Measurements from ENCODE around the gene SLC22A14. TPM values are rescaled to one million over a fixed set of nuclear protein-coding genes. Genes with fewer than 3 reads are reported as not detected.
"Not testable (repeated sequence)": the region's sequence is repeated elsewhere in the genome, so short reads cannot be mapped to it uniquely, and the experiment has no call there.

Gene SLC22A14
- total RNA-seq, 1 experiment from 2014 or later = not detected

- DNase-seq (ENCODE audit: low read depth, low spot score) = peak; percentile 40
- in situ Hi-C loops (cut with HindIII; ENCODE audit: low pct_unique_long_range_greater_than_20kb, low sequenced_read_pairs) = no loop called here
Measured at GRCh38 chr3:38297947-38298711, 16.0 kb downstream of the SLC22A14 start.

DNA sequence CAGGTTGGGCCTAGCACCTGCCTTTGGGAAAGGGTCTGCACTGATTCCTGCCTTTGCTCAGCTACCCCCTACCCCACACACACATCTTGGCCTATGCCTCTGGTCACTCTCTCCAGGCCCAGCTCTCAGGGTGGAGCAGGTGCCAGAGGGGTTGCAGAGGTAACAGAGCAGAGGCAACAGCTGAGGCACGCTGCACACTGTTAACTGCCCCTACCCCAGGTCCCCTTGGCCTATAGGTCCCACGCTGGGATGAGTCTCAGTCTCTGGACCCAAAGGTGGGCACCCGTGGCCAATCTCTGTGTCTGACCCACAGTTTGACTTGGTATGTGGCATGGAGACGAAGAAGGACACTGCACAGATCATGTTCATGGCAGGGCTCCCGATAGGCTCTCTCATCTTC, 24.8 kb downstream of the SLC22A14 start:
- in situ Hi-C loops (cut with HindIII; ENCODE audit: low pct_unique_long_range_greater_than_20kb, low sequenced_read_pairs) = no loop called here
- no peak for DNase-seq (ENCODE audit: low read depth, low spot score)

DNA sequence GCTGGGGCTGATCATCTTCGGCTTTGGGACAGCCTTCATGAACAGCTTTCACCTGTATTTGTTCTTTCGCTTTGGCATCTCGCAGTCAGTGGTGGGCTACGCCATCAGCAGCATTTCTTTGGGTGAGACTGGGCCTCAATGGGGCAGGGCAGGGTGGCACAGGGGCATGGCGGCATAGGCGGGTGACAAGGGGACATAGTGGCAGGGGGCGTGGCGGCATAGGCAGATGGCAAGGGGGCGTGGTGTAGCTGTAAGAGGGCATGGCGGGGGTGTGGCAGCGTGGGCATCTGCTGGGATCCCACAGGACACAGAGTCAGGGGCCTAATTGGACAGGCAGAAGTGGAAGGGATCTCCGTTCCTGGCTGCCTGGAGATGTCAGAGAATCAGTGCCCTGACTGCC, 25.5 kb downstream of the SLC22A14 start:
- DNase-seq (ENCODE audit: low read depth, low spot score) = no peak
- in situ Hi-C loops (cut with HindIII; ENCODE audit: low pct_unique_long_range_greater_than_20kb, low sequenced_read_pairs) = no loop called here

DNA sequence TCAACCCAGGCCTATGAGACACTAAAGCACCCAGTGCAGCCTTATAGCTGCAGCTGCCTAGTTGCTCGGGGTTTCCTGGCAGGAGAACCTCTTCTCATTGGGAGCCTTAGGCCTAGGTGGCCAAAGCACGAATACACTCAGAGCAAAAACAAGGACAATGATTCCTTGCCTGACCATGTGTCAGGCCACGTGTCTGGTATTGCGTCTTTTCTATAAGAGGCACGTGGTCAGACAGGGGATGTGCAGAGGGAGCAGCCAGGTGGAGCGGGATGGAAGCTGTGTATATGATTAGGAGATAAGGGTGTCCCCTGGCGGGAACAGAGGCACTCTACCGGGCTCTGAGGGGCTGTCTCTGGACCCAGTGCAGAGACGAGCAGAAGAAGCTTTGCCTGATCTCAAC, 26.4 kb downstream of the SLC22A14 start:
- in situ Hi-C loops (cut with HindIII; ENCODE audit: low pct_unique_long_range_greater_than_20kb, low sequenced_read_pairs) = no loop called here
- DNase-seq (ENCODE audit: low read depth, low spot score) = no peak

- in situ Hi-C loops (cut with HindIII; ENCODE audit: low pct_unique_long_range_greater_than_20kb, low sequenced_read_pairs) = no loop called here
- no peak for DNase-seq (ENCODE audit: low read depth, low spot score)
Measured at GRCh38 chr3:38311476-38311875, 29.4 kb downstream of the SLC22A14 start.

DNA sequence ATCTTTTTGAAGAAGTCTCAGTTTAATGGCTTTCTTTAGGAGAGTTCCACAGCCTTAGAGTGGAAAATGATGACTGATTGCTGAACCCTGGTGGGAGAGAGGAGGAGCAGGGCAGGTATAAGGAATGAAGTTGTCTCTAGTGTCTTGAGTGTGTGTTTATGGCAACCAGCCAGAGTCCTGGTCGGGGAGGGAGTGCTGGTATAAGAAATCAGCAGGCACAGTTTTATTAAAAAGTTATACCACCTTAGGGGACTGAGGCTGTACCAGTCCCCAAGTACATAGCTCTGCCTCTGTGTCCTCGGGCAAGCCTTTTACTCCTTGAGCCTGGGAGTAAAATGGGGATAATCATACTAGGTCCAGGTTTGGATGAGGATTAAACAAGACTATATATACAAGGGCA, 29.8 kb downstream of the SLC22A14 start:
- no peak for DNase-seq (ENCODE audit: low read depth, low spot score)
- in situ Hi-C loops (cut with HindIII; ENCODE audit: low pct_unique_long_range_greater_than_20kb, low sequenced_read_pairs) = no loop called here

- DNase-seq (ENCODE audit: low read depth, low spot score) = no peak
- in situ Hi-C loops (cut with HindIII; ENCODE audit: low pct_unique_long_range_greater_than_20kb, low sequenced_read_pairs) = no loop called here
Measured at GRCh38 chr3:38312356-38312755, 30.3 kb downstream of the SLC22A14 start.

GRCh38 chr3:38313263-38313662, 31.2 kb downstream of the SLC22A14 start:
- no peak for DNase-seq (ENCODE audit: low read depth, low spot score)
- in situ Hi-C loops (cut with HindIII; ENCODE audit: low pct_unique_long_range_greater_than_20kb, low sequenced_read_pairs) = no loop called here

DNA sequence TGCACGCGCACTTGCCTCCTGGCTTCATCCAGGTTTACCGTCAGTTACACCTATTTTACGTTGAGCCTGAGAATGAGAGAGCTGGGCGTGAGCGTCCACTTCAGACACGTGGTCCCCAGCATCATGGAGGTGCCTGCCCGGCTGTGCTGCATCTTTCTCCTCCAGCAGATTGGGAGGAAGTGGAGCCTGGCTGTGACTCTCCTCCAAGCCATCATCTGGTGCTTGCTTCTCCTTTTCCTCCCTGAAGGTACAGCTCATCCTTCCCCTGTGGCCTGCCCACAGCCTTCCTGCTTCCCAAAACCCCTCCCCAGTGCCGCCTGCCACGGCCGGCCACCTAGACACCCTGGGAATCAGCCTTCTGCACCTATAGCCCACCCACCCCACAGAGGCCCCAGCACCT, 31.6 kb downstream of the SLC22A14 start:
- DNase-seq (ENCODE audit: low read depth, low spot score) = no peak

GRCh38 chr3:38314112-38314763, 32.1 kb downstream of the SLC22A14 start:
- DNase-seq (ENCODE audit: low read depth, low spot score) = no peak
- in situ Hi-C loops (cut with HindIII; ENCODE audit: low pct_unique_long_range_greater_than_20kb, low sequenced_read_pairs) = no loop called here

More for the DNA sequence above, 31.6 kb downstream of the SLC22A14 start:
- in situ Hi-C loops (cut with HindIII; ENCODE audit: low pct_unique_long_range_greater_than_20kb, low sequenced_read_pairs) = no loop called here

DNA sequence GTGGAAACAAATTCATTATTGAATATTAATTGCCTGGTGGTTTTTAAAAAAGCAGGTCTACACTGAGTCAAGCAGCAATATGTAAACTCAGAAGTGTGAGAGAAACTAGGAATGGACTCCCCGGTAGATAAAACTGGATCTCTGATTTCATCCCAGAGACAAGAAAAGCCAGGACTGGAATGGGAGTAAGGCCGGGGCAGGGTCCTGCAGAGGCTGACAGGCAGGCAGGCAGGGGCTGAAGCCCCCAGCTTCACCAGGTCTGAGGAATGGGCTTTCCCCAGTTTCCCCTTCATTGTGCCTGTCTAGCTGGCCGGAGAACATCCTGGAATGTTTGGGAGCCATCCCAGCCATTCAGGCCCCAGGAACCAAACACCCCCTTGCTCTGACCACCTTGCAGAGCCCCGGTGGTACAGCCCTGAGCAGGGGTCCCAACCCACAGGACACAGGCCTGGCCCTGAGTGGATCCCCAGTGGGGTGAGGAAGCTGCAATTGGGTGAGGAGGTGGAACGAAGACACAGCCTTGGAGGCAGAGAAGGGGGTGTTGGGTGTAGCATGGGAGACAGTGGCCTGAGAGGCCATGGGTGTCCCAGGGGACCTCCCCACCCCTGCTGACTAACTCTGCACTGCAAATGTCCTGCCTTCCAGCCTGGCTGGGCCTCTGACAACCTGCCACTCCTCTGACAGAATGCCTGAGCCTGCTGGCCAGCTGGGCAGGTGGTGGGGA, 32.8 kb downstream of the SLC22A14 start:
- in situ Hi-C loops (cut with HindIII; ENCODE audit: low pct_unique_long_range_greater_than_20kb, low sequenced_read_pairs) = no loop called here
- no peak for DNase-seq (ENCODE audit: low read depth, low spot score)

DNA sequence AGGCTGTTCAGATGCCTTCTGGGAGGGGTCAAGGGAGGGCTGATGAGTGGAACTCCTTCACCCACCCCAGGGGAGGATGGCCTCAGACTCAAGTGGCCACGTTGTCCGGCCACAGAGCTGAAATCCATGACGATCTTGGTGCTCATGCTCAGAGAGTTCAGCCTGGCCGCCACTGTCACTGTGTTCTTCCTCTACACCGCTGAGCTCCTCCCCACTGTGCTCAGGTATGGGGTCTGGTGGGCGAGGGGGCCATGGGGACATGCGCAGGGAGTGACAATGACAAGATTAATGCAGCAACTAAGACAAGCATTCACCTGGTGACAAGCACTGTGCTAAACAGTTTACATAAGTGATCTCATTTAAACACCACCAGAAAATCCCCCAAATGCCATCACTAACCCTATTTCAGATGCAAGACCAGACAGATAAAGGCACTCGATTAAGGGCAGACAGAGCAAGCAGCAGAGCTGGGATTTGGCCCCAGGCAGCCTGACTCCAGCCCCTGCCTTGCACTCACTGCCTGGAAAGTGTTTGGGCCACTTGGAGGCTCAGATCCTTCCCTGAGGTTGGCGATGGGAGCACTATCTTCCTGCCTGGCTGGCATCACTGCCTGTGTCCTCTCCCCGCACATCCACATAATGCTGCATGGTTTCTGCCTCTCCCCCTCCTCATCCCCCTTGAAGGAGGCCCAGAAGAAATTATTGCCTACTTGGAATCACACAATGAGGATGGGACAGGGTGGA, 33.6 kb downstream of the SLC22A14 start:
- in situ Hi-C loops (cut with HindIII; ENCODE audit: low pct_unique_long_range_greater_than_20kb, low sequenced_read_pairs) = no loop called here
- DNase-seq (ENCODE audit: low read depth, low spot score) = no peak

DNA sequence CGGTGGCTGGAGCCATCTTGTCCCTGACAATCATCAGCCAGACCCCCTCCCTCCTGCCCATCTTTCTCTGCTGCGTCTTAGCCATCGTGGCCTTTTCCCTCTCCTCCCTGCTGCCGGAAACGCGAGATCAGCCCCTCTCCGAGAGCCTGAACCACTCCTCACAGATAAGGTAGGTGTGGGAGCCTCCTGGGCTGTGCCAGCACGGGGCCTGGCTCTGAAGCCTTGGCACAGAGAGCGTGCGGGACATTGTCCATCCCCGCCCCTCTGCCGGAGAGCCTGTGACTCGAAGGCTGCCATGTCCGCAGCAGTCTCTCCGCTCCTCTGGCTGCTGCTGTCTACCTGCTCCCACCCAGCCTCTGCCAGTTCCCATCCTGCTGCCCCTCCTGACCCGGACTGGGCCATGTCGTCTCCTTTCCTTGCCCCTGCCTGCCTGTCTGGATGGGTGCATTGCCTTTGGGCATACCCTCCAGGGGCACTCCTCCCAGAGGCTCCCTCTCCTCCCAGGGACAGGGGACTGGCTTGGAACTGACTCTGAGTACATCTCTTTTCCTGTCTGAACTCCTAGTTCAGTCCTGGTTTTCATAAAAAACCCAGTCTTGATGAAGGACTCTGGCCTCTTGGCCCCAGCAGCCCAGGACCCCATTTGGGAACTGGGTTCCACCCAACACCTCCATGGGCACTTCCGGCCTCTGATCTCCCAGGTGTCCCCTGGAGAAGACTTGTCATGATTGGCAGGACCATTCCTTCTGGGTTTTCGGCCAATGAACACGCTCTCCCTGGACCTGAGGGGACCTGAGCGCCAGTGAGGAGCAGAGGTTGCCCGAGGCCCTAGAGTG, 34.5 kb downstream of the SLC22A14 start:
- DNase-seq (ENCODE audit: low read depth, low spot score) = no peak
- in situ Hi-C loops (cut with HindIII; ENCODE audit: low pct_unique_long_range_greater_than_20kb, low sequenced_read_pairs) = no loop called here

DNA sequence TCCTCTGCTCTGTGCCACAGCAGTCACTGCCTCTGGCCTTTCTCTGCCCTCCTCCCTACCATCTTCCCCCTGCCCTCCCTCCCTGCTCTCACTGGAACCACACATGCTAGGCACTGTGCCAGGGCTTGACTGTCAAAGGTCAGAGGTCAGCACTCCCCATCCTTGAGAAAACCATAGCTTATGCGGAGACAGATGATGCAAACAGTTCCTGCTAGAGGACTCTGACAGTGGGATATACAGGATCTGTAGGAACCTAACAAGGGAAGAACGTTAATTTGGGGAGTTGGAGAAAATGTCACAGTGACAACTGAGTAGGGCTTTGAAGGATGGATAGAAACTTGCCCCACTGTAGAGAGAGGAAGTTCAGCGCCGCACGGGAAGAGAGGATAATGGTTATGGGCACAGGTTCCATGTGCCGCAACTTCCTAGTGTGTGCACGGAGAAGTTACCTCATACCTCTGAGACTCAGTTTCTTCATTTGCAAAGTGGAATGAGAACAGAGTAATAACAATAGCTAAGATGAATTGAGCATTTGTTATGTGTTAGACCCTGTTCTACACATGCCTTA, 35.2 kb downstream of the SLC22A14 start:
- in situ Hi-C loops (cut with HindIII; ENCODE audit: low pct_unique_long_range_greater_than_20kb, low sequenced_read_pairs) = no loop called here
- peak; percentile 8 for DNase-seq (ENCODE audit: low read depth, low spot score)

DNA sequence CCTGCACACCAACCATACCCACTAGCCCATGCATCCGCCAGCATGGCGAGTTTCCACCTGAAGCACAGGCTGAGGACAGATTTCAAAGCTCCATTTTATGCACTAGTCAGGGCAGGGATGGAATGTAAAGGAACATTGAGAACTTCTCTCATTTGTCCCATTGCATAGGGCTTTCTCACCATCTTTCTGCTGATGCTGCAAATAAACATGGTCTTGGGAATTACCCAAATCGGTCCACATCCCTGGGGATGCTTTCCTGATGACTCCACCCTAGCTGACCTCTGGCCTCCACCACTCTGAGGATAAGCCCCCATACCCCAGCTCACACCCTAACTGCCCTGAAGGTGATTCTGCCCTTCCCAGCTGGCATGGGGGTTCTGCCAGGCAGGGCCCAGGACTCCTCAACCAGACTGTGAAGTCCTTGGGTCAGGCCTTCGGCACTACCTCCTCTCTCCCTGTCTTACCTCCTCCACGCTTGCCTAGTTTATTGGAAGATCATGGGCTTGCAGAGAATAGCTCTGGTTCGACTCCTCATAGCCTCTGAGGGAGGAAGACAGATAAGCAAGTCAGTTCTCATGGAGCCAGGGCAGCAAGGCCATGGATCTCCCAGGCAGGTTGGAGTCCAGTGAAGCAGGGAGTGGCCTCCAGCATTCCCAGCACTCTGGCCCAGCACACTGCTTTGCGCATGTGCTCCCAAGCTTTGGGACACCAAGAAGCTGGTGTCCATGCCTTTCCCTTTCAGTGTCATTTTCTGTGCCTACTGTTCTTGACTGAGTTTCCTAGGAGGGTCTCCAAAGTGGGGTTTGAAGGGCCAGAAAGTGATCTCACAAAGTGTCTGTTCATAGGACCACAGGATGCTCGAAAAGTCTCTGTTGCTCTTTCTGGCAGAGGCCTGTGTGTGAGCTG, 36.9 kb downstream of the SLC22A14 start:
- no peak for DNase-seq (ENCODE audit: low read depth, low spot score)
- in situ Hi-C loops (cut with HindIII; ENCODE audit: low pct_unique_long_range_greater_than_20kb, low sequenced_read_pairs) = no loop called here

- in situ Hi-C loops (cut with HindIII; ENCODE audit: low pct_unique_long_range_greater_than_20kb, low sequenced_read_pairs); DNase-seq (ENCODE audit: low read depth, low spot score): not testable (repeated sequence)
Measured at GRCh38 chr3:38320638-38321037, 38.5 kb downstream of the SLC22A14 start.

All from SK-MEL-5 (cell line).